Measurements from ENCODE around the gene SOHLH1.

SOHLH1 gene

GRCh38 chr9:135696446-135696845 lies 2.8 kb downstream of the SOHLH1 start:
- no peak for TF ChIP-seq CTCF (IDR thresholded peaks at IDR 0.05; ENCODE audit: insufficient read depth, low read length, missing control alignments)
- POLR2A ChIA-PET: no interaction called here
- CTCF ChIA-PET: no interaction called here
- no peak overlapping the region for H3K4me3 ChIP-seq (ENCODE audit: low read depth, low read length)
- no peak for DNase-seq (ENCODE audit: low read depth, low spot score)

GRCh38 chr9:135695642-135696041 lies 3.6 kb downstream of the SOHLH1 start:
- no peak for DNase-seq (ENCODE audit: low read depth, low spot score)
- H3K4me3 ChIP-seq (ENCODE audit: low read depth, low read length): no peak overlapping the region
- no peak for TF ChIP-seq CTCF (IDR thresholded peaks at IDR 0.05; ENCODE audit: insufficient read depth, low read length, missing control alignments)
- ChIA-PET CTCF (no interaction called here), POLR2A (no interaction called here)

GRCh38 chr9:135695036-135695435 lies 4.2 kb downstream of the SOHLH1 start:
- POLR2A ChIA-PET: no interaction called here
- DNase-seq (ENCODE audit: low read depth, low spot score): no peak
- H3K4me3 ChIP-seq (ENCODE audit: low read depth, low read length): no peak overlapping the region
- CTCF ChIA-PET: no interaction called here
- no peak for TF ChIP-seq CTCF (IDR thresholded peaks at IDR 0.05; ENCODE audit: insufficient read depth, low read length, missing control alignments)

- H3K4me3 ChIP-seq (ENCODE audit: low read depth, low read length): no peak overlapping the region
- DNase-seq (ENCODE audit: low read depth, low spot score): no peak
- no peak for TF ChIP-seq CTCF (IDR thresholded peaks at IDR 0.05; ENCODE audit: insufficient read depth, low read length, missing control alignments)
- ChIA-PET CTCF (interaction anchor here (2.3 kb wide), 1 partner anchor 9 kb away, joined by 19 read pairs; the partner anchor contains the start of gene KCNT1), POLR2A (no interaction called here)
Observed at GRCh38 chr9:135694414-135694813, 4.9 kb downstream of the SOHLH1 start.

GRCh38 chr9:135693771-135694170 lies 5.5 kb downstream of the SOHLH1 start:
- DNase-seq (ENCODE audit: low read depth, low spot score): no peak
- ChIA-PET POLR2A (no interaction called here), CTCF (interaction anchor here (2.3 kb wide), 1 partner anchor 10 kb away, joined by 19 read pairs; the partner anchor contains the start of gene KCNT1)
- no peak for TF ChIP-seq CTCF (IDR thresholded peaks at IDR 0.05; ENCODE audit: insufficient read depth, low read length, missing control alignments)
- no peak overlapping the region for H3K4me3 ChIP-seq (ENCODE audit: low read depth, low read length)

GRCh38 chr9:135693265-135693664 lies 6.0 kb downstream of the SOHLH1 start:
- H3K4me3 ChIP-seq (ENCODE audit: low read depth, low read length): no peak overlapping the region
- no peak for DNase-seq (ENCODE audit: low read depth, low spot score)
- CTCF ChIA-PET: interaction anchor here (2.3 kb wide), 1 partner anchor 10 kb away, joined by 19 read pairs; the partner anchor contains the start of gene KCNT1
- POLR2A ChIA-PET: no interaction called here
- TF ChIP-seq CTCF (IDR thresholded peaks at IDR 0.05; ENCODE audit: insufficient read depth, low read length, missing control alignments): no peak

All from AG04449 (cell line).